ENCODE measurements around the gene CIB4. TPM values are rescaled to one million over a fixed set of nuclear protein-coding genes. Genes with fewer than 3 reads are reported as not detected.

CIB4 gene
- total RNA-seq, 1 donor from 2014 or later = not detected

GRCh38 chr2:26644188-26644835, 3.1 kb upstream of the CIB4 start:
- intact Hi-C loops (cut with micrococcal nuclease) = no loop called here

GRCh38 chr2:26642429-26642828, 1.3 kb upstream of the CIB4 start:
- intact Hi-C loops (cut with micrococcal nuclease) = no loop called here

DNA sequence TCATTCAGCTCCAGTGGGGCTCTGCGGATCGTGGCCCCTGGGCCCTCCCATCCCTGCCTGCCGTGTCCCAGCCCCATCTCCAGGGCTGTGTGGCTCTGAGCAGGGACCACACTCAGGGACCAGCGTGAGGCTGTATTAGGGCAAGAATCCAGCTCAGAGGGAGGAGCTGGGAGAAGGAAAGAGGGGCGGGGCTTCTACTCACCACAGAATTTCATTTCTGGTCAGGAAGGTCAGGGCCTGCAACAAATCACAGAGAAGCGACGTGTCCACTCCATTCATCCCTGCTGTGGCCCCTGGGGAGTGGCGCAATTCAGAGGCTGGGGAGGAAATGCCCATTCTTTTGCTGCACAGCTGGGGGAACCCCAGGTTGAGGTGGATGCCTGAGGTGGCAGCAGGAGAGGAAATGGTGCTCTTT, 828 bp downstream of the CIB4 start:
- intact Hi-C loops (cut with micrococcal nuclease) = no loop called here

DNA sequence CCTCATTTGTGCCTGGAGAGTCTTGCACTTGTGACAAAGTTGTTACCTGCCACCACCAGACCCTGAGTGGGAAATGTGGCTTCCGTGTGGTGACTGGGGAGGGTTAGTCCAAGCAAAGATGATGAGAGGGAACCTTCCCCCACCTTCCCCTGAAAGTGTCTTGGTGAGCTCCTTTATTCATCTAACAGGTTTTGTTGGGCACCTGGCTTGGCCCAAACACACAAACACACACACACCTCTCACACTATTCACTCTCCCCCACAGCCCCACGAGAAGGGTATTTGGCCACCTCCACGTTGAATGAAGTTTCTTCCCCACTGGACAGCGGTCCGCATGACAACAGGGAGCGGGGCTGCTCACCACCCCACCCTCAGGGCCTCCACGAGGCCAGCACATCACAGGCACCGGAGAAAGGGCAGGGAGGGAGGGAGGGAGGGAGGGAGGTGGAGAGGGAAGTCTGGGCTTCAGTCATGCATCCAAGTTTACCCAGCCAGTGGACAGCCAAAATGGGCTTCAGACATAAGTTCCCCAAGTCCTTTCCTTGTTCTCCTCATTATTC, 1.4 kb downstream of the CIB4 start:
- intact Hi-C loops (cut with micrococcal nuclease) = no loop called here

DNA sequence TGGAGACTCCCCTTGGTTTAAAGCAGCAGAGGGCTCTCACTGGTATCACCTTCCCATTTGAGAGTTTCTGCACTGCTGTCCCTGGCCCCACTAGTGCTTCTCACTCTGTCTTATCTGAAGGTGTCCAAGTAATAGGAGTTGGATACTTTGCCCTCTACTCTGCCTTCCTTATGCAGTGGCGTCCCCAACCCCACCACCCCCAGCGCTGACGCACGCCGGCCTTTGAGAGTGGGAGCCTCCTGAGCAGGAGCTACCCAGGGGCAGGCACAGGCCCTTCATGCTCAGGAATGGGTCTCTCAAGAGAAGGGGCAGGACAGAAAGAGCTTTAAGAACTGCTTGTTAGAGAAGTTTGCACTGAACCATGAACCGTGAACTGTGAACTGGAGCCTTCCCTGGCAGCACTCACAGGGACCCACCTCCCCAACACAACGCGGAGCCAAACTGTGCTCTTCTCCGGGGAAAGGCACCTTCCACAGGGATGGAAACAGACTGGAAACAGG, 3.3 kb downstream of the CIB4 start:
- intact Hi-C loops (cut with micrococcal nuclease) = no loop called here

DNA sequence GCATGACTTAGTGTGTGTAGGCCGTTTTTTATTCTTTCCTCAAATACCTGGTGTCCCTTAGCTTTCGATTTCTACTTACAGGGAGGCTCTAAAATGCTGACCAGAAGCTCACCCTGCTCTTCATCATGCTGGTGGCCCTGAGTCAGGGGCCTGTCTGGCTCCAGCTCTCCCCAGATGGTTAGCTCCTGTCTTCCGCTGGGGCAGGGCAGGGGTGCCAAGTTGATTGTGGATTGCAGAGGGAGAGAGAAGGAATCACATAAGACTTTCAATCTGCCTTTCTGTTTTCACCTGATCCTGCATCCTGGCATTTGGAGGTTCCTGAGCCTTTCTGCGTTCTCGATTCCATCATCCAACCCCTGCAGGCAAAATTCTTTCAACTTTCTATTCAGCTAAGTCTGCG, 4.2 kb downstream of the CIB4 start:
- intact Hi-C loops (cut with micrococcal nuclease) = no loop called here

DNA sequence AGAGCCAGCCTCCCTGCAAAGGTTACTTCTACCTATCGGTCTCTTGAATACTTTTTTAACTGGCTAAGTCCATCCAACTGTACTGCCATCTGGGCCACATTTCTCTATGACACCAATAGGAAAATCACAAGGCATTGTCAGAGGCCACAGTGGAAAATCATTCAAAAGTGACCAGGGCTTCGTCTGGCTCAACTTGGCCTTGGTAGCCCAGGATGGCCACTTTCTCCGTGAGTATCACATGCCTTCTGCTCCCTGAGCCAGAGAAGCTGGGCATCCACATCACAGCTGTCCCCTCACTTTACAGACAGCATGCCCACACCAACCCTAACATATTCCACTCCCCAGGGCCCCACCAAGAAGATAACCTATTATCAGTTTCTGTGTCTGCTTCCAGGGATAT, 5.8 kb downstream of the CIB4 start:
- intact Hi-C loops (cut with micrococcal nuclease) = no loop called here

DNA sequence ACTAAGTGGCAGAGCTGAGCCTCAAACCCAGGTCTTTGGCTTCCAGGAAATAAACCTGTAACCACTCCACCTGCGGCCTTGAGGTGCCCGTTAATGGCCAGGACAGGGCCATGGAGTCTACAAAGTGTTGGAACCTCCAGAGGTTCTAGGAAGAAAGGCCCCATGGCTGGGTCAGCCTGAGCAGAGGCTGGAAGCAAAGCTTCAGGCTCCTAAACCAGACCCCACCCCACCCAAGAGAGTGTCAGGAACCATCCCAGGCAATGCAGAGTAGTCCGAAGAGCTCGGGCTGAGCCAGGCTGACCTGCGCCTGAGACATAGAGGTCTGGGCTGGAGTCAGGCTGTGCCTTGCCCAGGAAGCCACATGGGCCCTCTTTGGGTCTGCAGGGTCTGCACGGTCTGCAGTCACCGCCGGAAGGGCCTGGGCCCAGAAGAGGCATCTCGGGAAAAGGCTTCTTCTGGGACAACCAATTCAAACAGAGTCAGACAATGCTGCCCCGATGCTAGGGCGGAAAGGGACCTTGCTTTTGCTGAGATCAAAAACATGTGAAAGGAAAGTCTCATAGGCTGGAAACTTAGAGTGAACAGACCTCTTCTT, 6.4 kb downstream of the CIB4 start:
- intact Hi-C loops (cut with micrococcal nuclease) = no loop called here

DNA sequence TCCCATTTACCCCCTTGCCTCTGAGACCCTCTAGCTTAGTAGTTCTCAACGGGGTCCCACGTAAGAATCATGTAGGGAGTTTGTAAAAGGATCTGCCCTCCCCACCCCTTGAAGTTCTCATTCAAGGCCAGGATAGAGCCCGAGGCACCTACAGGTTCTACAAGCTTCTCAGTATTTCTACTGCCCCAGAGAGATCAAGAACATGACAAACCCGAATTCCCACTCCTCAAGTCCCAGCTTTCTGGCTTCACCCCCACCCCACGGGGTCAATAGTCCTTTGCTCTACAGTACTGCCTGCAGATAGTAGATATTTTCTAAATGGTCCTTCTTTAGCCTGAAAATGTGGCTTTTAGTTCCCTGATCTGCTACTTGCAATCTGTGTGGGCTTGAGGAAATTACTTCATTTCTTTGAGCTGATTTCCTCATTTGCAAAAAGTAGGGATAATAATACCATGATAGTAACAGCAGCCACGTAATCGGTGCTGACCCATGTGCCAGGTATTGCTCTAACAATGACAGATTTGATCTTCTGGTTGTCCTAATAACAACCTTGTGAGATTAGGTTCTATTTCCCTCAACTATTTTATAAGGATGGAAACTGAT, 7.1 kb downstream of the CIB4 start:
- intact Hi-C loops (cut with micrococcal nuclease) = no loop called here

DNA sequence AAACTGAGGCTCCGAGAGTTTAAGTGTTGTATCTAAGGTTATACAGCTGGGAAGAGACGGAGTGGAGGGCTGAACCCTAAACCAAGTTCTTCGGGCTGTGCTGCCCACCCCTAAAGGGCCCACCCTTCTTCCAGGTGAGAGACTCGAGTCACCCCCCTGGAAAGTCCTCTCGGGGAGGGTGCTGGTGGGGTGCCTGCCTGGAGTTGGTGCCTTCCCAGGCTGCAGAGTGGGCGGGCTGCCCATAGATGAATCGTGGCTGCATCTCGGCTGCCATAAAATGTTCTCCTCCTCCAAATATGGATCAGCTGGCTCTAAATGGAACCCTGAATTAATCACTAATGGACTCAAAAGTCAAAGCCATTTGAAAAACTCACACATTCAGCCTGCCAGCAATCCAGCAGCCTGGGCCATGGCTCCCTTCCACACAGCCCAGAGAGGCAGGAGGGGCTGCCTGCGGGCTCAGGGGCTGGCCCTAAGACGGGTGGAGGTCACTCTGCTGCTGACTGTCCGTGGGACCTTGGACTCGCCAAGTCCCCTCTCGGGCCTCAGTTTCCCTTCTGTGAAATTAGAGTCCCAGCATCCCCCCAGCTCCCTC, 7.7 kb downstream of the CIB4 start:
- intact Hi-C loops (cut with micrococcal nuclease) = no loop called here

DNA sequence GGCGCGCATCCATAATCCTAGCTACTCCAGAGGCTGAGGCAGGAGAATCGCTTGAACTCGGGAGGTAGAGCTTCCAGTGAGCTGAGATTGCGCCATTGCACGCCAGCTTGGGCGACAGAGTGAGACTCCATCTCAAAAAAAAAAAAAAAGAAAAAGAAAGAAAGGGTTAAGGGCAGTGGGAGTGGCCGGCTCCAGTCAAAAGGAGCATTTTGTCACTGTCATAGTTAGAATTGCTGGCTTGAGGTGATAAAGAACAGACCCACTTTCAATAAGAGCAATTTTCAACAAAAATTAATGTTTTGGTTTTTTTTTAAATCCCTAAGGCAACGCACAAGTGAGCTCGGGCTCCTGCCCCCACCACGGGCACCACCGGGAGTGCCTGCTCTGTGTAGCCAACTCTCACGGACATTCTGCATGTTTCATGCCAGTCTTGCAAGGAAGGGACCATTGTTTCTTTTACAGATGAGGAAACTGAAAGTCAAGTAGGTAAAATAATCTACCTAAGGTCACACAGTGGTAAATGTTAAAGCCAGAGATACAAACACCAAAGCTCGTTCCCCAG, 8.5 kb downstream of the CIB4 start:
- intact Hi-C loops (cut with micrococcal nuclease) = no loop called here

- intact Hi-C loops (cut with micrococcal nuclease) = no loop called here
Measured at GRCh38 chr2:26631401-26632170, 9.6 kb downstream of the CIB4 start.

GRCh38 chr2:26630669-26631360, 10.4 kb downstream of the CIB4 start:
- intact Hi-C loops (cut with micrococcal nuclease) = no loop called here

DNA sequence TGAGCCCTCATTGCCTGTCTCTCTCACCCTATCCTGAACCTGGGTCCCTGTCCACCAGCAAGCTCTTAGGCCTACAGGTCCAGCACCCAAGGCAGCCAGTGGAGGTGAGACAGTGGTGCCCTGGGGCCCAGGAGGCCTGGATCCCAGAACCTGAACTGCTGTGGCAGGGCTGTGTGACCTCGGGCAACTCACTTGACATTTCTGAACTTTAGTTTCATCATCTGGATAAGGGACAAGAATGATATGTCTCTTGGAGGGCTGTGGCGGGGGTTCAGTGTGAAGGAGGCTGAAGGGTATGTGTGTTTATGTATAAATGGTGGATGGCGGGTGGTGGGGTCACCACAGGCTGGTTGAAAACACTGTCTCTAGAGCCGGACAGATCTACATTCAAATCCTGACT, 10.9 kb downstream of the CIB4 start:
- intact Hi-C loops (cut with micrococcal nuclease) = no loop called here

DNA sequence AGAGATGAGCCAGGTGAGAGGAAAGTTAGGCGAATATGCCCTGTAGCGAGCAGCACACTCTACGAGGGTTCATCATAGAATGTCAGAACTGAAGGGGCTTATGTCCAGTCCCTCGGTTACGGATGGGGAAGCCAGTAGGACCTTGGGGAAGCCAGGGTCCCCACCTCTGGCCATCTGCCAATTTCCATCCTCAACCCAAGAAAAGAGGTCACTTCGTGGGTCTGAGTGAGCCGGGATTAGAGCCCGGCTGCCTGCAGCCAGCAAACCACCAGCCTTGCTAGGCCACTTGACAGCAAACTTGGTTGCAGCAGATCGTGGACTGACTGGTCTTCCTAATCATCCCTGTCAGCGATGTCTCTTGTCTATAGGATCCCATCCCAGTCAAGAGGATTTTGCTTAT, 11.4 kb downstream of the CIB4 start:
- intact Hi-C loops (cut with micrococcal nuclease) = no loop called here

GRCh38 chr2:26629346-26629630, 11.9 kb downstream of the CIB4 start:
- intact Hi-C loops (cut with micrococcal nuclease) = no loop called here

GRCh38 chr2:26628561-26629345, 12.4 kb downstream of the CIB4 start:
- intact Hi-C loops (cut with micrococcal nuclease) = no loop called here

DNA sequence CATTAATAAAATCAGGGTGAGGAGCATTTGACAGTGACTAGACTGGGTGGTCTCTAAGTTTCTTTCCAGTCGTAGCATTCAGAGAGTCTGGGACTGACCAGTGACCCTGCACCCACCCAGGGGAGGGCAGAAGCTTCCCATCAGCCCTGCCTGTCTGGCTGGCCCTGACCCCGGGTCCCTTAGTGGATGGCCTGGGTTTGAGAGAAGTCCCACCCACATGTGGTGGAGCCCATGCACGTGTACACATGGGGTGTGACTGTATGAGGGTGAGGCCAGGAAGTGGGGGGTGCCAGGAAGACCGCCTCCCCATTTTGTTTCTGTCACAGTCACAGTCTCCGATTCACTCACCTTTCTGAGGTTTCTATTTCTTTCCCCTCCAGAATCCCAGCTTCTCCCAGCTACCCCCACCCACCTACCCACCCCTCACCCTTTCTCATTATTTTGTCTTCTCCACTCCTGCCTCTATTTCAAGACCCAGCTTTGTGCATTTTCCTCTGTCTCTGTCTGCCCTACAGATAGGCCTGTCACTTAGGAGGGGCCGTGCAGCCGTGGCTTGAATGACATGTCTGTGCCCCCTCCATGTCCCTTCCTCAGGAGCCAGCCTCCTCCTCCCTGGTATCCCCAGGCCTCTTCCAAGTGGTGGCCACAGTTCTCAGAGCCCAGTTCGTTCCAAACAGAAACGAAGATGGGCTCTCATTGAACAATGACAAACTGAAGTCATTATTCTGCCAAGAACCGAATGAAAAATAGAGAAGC, 13.6 kb downstream of the CIB4 start:
- intact Hi-C loops (cut with micrococcal nuclease) = no loop called here

- intact Hi-C loops (cut with micrococcal nuclease) = no loop called here
Measured at GRCh38 chr2:26626606-26627005, 14.6 kb downstream of the CIB4 start.
